MG63 (cell line): ENCODE measurements around the gene EPS8. TPM values are rescaled to one million over a fixed set of nuclear protein-coding genes. Genes with fewer than 3 reads are reported as not detected.

Source experiments
- DNase-seq: peaks from one replicate; pipeline ENCODE4 v3.0.0-alpha.2; 2020
- H3K27me3 ChIP-seq: fragments of 250-450 bp; sonication (Bioruptor Pico); 2 replicates; pipeline ENCODE4 v1.5.1; 2020; ENCODE audit warnings: mild to moderate bottlenecking, moderate library complexity
- H3K36me3 ChIP-seq: fragments of 250-450 bp; sonication (Bioruptor Pico); 2 replicates; pipeline ENCODE4 v1.5.1; 2020; ENCODE audit warnings: mild to moderate bottlenecking, moderate library complexity
- H3K4me3 ChIP-seq: fragments of 250-450 bp; sonication (Bioruptor Pico); 2 replicates; pipeline ENCODE4 v1.5.1; 2020; ENCODE audit warnings: mild to moderate bottlenecking, moderate library complexity
- H3K9me3 ChIP-seq: fragments of 250-450 bp; sonication (Bioruptor Pico); 2 replicates; pipeline ENCODE4 v1.5.1; 2020; ENCODE audit warnings: mild to moderate bottlenecking, moderate library complexity
- total RNA-seq: library from RNA; depleted of rRNA; stranded (reverse); fragments of >200 nt; shearing (Covaris generic); gene quantifications from 2 replicates; pipeline ENCODE4 v1.2.3, GENCODE V29; 2014; ENCODE audit warnings: low replicate concordance; rRNA removed

The EPS8 gene
- 103 and 135 TPM in 2 replicates for total RNA-seq

GRCh38 chr12:15789220-15790171 lies at the start of gene EPS8:
Gene EPS8 (minus strand): TSS chr12:15789388. CDS start chr12:15682951, 106,437 bp downstream.
- peak; percentile 96 for DNase-seq
- Histone ChIP-seq H3K9me3 (peaks cover 5% of the 10 kb centered on the region; the same call in 1 of the 2 replicates), H3K27me3 (no peaks in the 10 kb centered on the region), H3K36me3 (peaks cover 22% of the 10 kb centered on the region), H3K4me3 (peak within 1 kb of the TSS; percentile 80)

GRCh38 chr12:15837141-15837790 lies 48.1 kb upstream of the EPS8 start:
- no peak overlapping the region for H3K4me3 ChIP-seq

GRCh38 chr12:15834575-15834974 lies 45.4 kb upstream of the EPS8 start:
- no peaks in the 10 kb centered on the region for H3K36me3 ChIP-seq
- H3K4me3 ChIP-seq: no peak overlapping the region
- peaks cover 3% of the 10 kb centered on the region; the same call in 1 of the 2 replicates for H3K9me3 ChIP-seq
- H3K27me3 ChIP-seq: no peaks in the 10 kb centered on the region
- no peak for DNase-seq

More at GRCh38 chr12:15837141-15837790, 48.1 kb upstream of the EPS8 start:
- no peaks in the 10 kb centered on the region for H3K27me3 ChIP-seq
- H3K9me3 ChIP-seq: peaks cover 3% of the 10 kb centered on the region; the same call in 1 of the 2 replicates
- peak; percentile 59 for DNase-seq
- H3K36me3 ChIP-seq: no peaks in the 10 kb centered on the region

DNA sequence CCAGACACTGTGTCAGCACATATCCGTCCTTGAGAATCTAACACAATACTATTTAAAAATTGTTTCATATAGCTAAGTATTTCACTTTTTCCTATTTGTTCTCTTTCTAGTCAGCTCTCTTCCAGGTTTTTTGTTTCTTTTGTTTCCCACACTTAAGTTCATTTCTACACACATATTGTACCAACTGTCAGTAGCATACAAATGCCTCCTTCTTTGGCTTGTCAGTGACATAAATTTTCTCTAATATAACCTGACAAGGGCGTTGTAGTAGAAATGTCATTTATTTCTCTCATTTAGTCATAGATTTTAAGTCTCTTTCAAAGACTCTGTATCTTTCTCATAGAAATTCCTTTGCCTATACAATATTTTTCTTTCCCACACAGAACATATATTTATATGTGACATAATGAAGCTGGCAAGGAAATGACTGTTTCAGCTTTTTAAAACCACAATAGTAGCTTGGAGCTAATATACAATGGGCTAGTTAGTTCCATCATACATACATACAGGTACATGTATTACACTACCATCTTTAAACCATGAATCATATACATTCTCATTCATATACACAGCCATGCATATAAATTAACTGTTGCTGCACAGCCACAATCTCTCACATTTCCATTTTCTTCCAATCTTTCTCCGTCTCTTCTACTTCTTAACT lies 42.3 kb upstream of the EPS8 start:
- H3K4me3 ChIP-seq: no peak overlapping the region
- H3K9me3 ChIP-seq: no peaks in the 10 kb centered on the region
- no peak for DNase-seq
- H3K27me3 ChIP-seq: no peaks in the 10 kb centered on the region
- H3K36me3 ChIP-seq: no peaks in the 10 kb centered on the region

DNA sequence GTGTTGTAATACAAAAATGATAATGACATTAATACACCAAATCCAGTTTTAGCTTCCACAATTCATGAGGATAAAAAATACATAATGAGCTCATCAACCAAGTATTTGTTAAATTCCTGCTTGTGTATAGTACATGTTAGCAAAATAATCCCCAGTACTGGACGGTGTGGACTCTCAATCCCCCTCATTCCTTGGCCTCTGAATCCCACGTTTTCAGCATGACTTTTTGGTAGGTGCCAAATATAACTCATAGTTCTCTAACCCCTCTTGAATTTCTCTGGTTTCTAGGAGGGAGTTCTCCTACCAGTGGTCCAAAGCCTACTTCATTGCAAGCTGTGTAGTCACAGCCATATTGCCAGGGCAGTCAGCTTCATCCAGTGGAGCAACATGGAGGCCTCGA lies 41.4 kb upstream of the EPS8 start:
- no peaks in the 10 kb centered on the region for H3K36me3 ChIP-seq
- H3K27me3 ChIP-seq: no peaks in the 10 kb centered on the region
- DNase-seq: peak; percentile 61
- H3K9me3 ChIP-seq: no peaks in the 10 kb centered on the region
- H3K4me3 ChIP-seq: no peak overlapping the region

- Histone ChIP-seq H3K4me3 (no peak overlapping the region), H3K36me3 (no peaks in the 10 kb centered on the region), H3K9me3 (no peaks in the 10 kb centered on the region), H3K27me3 (no peaks in the 10 kb centered on the region)
- DNase-seq: peak; percentile 31
These were observed 40.8 kb upstream of the EPS8 start for GRCh38 chr12:15829949-15830348.

DNA sequence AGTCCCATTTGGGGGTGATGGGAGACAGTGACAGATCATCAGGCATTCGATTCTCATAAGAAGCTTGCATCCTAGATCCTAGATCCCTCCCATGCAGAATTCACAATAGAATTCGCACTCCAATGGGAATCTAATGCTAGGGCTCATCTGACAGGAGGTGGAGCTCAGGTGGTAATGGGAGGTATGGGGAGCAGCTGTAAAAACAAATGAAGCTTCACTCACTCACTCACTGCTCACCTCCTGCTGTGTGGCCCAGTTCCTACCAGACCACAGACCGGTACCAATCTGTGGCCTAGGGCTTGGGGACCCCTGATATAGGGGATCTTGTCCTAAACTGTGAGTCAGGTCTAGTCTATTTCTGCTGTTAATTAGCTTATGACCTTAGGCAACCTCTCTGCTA lies 40.1 kb upstream of the EPS8 start:
- Histone ChIP-seq H3K36me3 (no peaks in the 10 kb centered on the region), H3K9me3 (no peaks in the 10 kb centered on the region), H3K4me3 (no peak overlapping the region), H3K27me3 (no peaks in the 10 kb centered on the region)
- no peak for DNase-seq

DNA sequence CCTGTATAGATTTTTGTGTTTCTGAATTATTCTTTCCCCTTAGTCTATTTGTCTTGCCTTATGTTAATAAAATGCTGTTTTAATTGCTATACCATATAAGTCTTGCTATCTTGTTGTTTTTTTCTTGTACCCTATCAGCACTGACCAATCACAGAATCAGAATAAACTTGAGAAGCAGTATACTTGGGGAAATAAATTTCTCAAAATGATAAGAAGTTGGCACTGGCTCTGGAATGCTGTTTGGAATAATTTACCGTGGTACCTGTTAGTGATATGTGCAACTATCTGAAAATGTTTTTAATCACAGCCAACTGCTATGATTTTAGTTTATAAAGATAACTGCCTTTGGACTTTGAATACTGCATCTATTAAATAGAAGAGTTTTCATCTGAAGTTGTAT lies 37.9 kb upstream of the EPS8 start:
- Histone ChIP-seq H3K9me3 (no peaks in the 10 kb centered on the region), H3K4me3 (no peak overlapping the region), H3K27me3 (no peaks in the 10 kb centered on the region), H3K36me3 (no peaks in the 10 kb centered on the region)
- no peak for DNase-seq

GRCh38 chr12:15824516-15824915 lies 35.3 kb upstream of the EPS8 start:
- no peaks in the 10 kb centered on the region for H3K36me3 ChIP-seq
- no peak for DNase-seq
- H3K9me3 ChIP-seq: no peaks in the 10 kb centered on the region
- no peak overlapping the region for H3K4me3 ChIP-seq
- no peaks in the 10 kb centered on the region for H3K27me3 ChIP-seq

DNA sequence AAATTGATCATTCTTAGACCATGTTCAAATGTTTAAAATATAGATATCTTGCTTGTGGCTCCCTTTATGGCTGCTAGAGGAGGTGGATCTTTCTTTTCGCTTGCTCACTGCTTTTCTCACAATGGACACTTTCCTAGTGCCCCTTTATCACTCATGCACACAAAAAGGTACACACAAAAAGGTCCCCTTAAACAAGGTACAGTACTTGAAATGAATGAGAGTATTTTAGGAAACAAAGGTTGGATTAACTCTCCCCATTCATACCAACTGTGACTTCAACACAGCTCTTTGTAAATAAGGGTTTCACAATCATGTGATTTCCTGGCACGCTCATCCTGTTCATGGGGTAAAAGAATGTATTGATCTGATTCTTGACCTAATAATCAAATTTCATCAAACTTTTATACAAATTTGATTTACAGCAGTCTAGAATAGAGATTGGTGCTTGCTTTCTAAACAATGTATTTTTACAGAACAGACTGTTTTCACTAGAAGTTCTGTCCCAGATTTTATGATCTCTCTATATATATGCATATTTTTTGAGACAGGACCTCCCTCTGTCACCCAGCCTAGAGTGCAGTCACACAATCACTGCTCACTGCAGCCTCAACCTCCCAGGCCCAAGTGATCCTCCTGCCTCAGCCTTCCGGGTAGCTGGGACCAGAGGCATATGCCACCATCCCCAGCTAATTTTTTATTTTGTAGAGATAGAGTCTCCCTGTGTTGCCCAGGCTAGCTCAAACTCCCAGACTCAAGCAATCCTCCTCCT lies 34.4 kb upstream of the EPS8 start:
- no peaks in the 10 kb centered on the region for H3K9me3 ChIP-seq
- no peak for DNase-seq
- no peak overlapping the region for H3K4me3 ChIP-seq

GRCh38 chr12:15819644-15820437 lies 30.7 kb upstream of the EPS8 start:
- Histone ChIP-seq H3K36me3 (no peaks in the 10 kb centered on the region), H3K4me3 (no peak overlapping the region), H3K9me3 (peaks cover 6% of the 10 kb centered on the region), H3K27me3 (no peaks in the 10 kb centered on the region)
- no peak for DNase-seq

More for the DNA sequence above, 34.4 kb upstream of the EPS8 start:
- H3K27me3 ChIP-seq: no peaks in the 10 kb centered on the region
- no peaks in the 10 kb centered on the region for H3K36me3 ChIP-seq

- no peak for DNase-seq
- H3K9me3 ChIP-seq: peaks cover 6% of the 10 kb centered on the region
- no peak overlapping the region for H3K4me3 ChIP-seq
- H3K27me3 ChIP-seq: no peaks in the 10 kb centered on the region
- H3K36me3 ChIP-seq: no peaks in the 10 kb centered on the region
These were observed 29.2 kb upstream of the EPS8 start for GRCh38 chr12:15818418-15818817.

DNA sequence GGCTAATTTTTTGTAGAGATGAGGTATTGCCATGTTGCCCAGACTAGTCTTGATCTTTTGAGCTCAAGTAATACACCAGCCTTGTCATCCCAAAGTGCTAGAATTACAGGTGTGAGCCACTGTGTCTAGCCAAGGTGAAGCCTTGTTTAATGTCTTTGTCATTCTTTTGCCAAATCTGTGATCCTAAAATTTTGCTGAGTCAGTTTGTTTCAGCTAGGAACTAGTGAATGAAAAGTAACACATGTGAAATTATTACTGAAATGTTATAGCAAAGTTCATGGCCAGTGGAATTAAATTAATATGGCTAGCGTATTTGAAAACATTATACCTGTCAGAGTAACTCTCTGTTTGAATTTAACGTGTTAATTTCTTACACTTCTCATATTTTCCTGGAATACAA lies 26.5 kb upstream of the EPS8 start:
- Histone ChIP-seq H3K27me3 (no peaks in the 10 kb centered on the region), H3K4me3 (no peak overlapping the region), H3K36me3 (no peaks in the 10 kb centered on the region), H3K9me3 (peaks cover 6% of the 10 kb centered on the region)
- DNase-seq: no peak

GRCh38 chr12:15811214-15812127 lies 22.3 kb upstream of the EPS8 start:
- no peaks in the 10 kb centered on the region for H3K9me3 ChIP-seq
- no peaks in the 10 kb centered on the region for H3K27me3 ChIP-seq
- DNase-seq: no peak
- H3K4me3 ChIP-seq: no peak overlapping the region
- no peaks in the 10 kb centered on the region for H3K36me3 ChIP-seq

GRCh38 chr12:15808652-15809051 lies 19.5 kb upstream of the EPS8 start:
- H3K4me3 ChIP-seq: no peak overlapping the region
- no peaks in the 10 kb centered on the region for H3K27me3 ChIP-seq
- DNase-seq: no peak
- H3K36me3 ChIP-seq: no peaks in the 10 kb centered on the region
- H3K9me3 ChIP-seq: no peaks in the 10 kb centered on the region
